H1 (cell line): ENCODE data around the gene HRNR. TPM values are rescaled to one million over a fixed set of nuclear protein-coding genes. Genes with fewer than 3 reads are reported as not detected.

ENCODE experiments used
- CTCF ChIA-PET: fragments of 300-600 bp; sonication (Branson Sonifier 250); formaldehyde crosslinking; loops from one replicate; lab custom pipeline; 2021; ENCODE audit not compliant: partially characterized antibody; lab: Charles Lee
- POLR2A ChIA-PET: fragments of 300-600 bp; sonication (Branson Sonifier 250); formaldehyde crosslinking; loops from one replicate; lab custom pipeline; 2021; ENCODE audit warnings: inconsistent platforms; ENCODE audit not compliant: partially characterized antibody; lab: Charles Lee
- DNase-seq, 2 experiments: peaks; one replicate each; pipeline versions ENCODE4 v3.0.0 to v3.0.0-alpha.2; 2010 to 2022; ENCODE audit warnings: low spot score in 2 of 2, low read depth in 1 of 2, mixed read lengths in 1 of 2
- FAIRE-seq: peaks from 2 replicates; lab custom pipeline; 2011; peaks lifted over from hg19 to GRCh38; lab: Jason Lieb, UNC
- H2AFZ ChIP-seq: 2 replicates; pipeline ENCODE4 v1.8.1; 2012; ENCODE audit warnings: low read length, inconsistent platforms
- H2AK5ac ChIP-seq: 2 replicates; pipeline ENCODE4 v1.6.1; 2013; ENCODE audit warnings: low read depth, low read length
- H2BK120ac ChIP-seq: replicated peaks from 2 replicates; pipeline ENCODE3; 2013; ENCODE audit warnings: low read depth, low read length, inconsistent platforms
- H2BK12ac ChIP-seq: 2 replicates; pipeline ENCODE4 v1.6.1; 2013; ENCODE audit warnings: low read depth, low read length
- H2BK15ac ChIP-seq: 2 replicates; pipeline ENCODE4 v1.6.1; 2013; ENCODE audit warnings: low read length
- H2BK20ac ChIP-seq: 2 replicates; pipeline ENCODE4 v1.6.1; 2013; ENCODE audit warnings: low read length
- H2BK5ac ChIP-seq: 2 replicates; pipeline ENCODE4 v1.6.1; 2013; ENCODE audit warnings: low read depth, low read length
- H3K14ac ChIP-seq: 2 replicates; pipeline ENCODE4 v1.6.1; 2013; ENCODE audit warnings: inconsistent platforms; ENCODE audit not compliant: insufficient read length
- H3K18ac ChIP-seq: 2 replicates; pipeline ENCODE4 v1.6.1; 2013; ENCODE audit warnings: low read length; ENCODE audit errors: extremely low read depth
- H3K23ac ChIP-seq: 2 replicates; pipeline ENCODE4 v1.6.1; 2013; ENCODE audit warnings: inconsistent platforms; ENCODE audit not compliant: insufficient read length
- H3K23me2 ChIP-seq: 2 replicates; pipeline ENCODE4 v1.6.1; 2013; ENCODE audit warnings: low read depth, low read length
- H3K27ac ChIP-seq: 2 replicates; pipeline ENCODE4 v1.6.1; 2011; ENCODE audit warnings: low read depth, low read length, inconsistent platforms
- H3K27me3 ChIP-seq, 4 experiments: replicated peaks in 1 of 4; 1 replicate in 1 of 4; 2 replicates in 3 of 4; pipeline versions ENCODE4 v1.6.1 to v1.8.1; 2011 to 2013; ENCODE audit warnings: low read length in 3 of 4, mild to moderate bottlenecking in 3 of 4, inconsistent platforms in 2 of 4, mixed read lengths in 2 of 4, moderate library complexity in 1 of 4; ENCODE audit not compliant: control insufficient read depth in 3 of 4, insufficient read depth in 3 of 4; ENCODE audit errors: extremely low read depth in 1 of 4
- H3K36me3 ChIP-seq, 4 experiments: 2 replicates each; pipeline versions ENCODE4 v1.6.1 to v1.8.1; 2011 to 2013; ENCODE audit warnings: mild to moderate bottlenecking in 4 of 4, low read length in 3 of 4, moderate library complexity in 2 of 4, control low read depth in 1 of 4, inconsistent platforms in 1 of 4; ENCODE audit not compliant: insufficient read depth in 4 of 4, control insufficient read depth in 2 of 4
- H3K4ac ChIP-seq: replicated peaks from 2 replicates; pipeline ENCODE3; 2013; ENCODE audit warnings: low read length, low read depth, mixed read lengths, inconsistent platforms; ENCODE audit not compliant: insufficient read length
- H3K4me1 ChIP-seq, 4 experiments: replicated peaks in 1 of 4; 1 replicate in 1 of 4; 2 replicates in 3 of 4; pipeline versions ENCODE4 v1.6.1 to v1.8.1; 2011 to 2013; ENCODE audit warnings: low read length in 3 of 4, inconsistent platforms in 2 of 4, mixed read lengths in 1 of 4; ENCODE audit not compliant: insufficient read depth in 4 of 4, control insufficient read depth in 3 of 4
- H3K4me2 ChIP-seq, 2 experiments: 2 replicates each; pipeline versions ENCODE4 v1.6.1 to v1.8.1; 2011 to 2013; ENCODE audit warnings: low read depth in 2 of 2, low read length in 2 of 2, control low read depth in 1 of 2, inconsistent platforms in 1 of 2, mild to moderate bottlenecking in 1 of 2; ENCODE audit not compliant: insufficient read depth in 1 of 2
- H3K4me3 ChIP-seq, 4 experiments: fragments of 200-600, 300-600 bp in 1 of 4; sonication (generic), shearing (Covaris generic), sonication (Bioruptor Twin) in 1 of 4; 2 replicates each; pipeline versions ENCODE4 v1.5.1 to v1.8.1; 2011 to 2016; ENCODE audit warnings: low read length in 4 of 4, low read depth in 3 of 4, control low read depth in 2 of 4, inconsistent platforms in 2 of 4, mild to moderate bottlenecking in 2 of 4, mixed read lengths in 1 of 4, moderate library complexity in 1 of 4; ENCODE audit not compliant: insufficient read depth in 2 of 4; ENCODE audit errors: extremely low read depth in 1 of 4
- H3K56ac ChIP-seq: replicated peaks from 2 replicates; pipeline ENCODE3; 2013; ENCODE audit warnings: low read depth, mild to moderate bottlenecking, mixed read lengths, low read length, inconsistent platforms; ENCODE audit not compliant: insufficient read length
- H3K79me1 ChIP-seq: 2 replicates; pipeline ENCODE4 v1.6.1; 2013; ENCODE audit warnings: low read depth, low read length, control low read depth
- H3K79me2 ChIP-seq, 2 experiments: 2 replicates each; pipeline versions ENCODE4 v1.6.1 to v1.8.1; 2012 to 2013; ENCODE audit warnings: low read length in 2 of 2, mild to moderate bottlenecking in 2 of 2, inconsistent platforms in 1 of 2; ENCODE audit not compliant: insufficient read depth in 2 of 2, control insufficient read depth in 1 of 2
- H3K9ac ChIP-seq, 4 experiments: replicated peaks in 1 of 4; 1 replicate in 1 of 4; 2 replicates in 3 of 4; pipeline versions ENCODE4 v1.6.1 to v1.8.1; 2011 to 2013; ENCODE audit warnings: low read depth in 3 of 4, low read length in 3 of 4, control low read depth in 2 of 4, mild to moderate bottlenecking in 2 of 4, moderate library complexity in 2 of 4, inconsistent platforms in 1 of 4; ENCODE audit errors: extremely low read depth in 1 of 4
- H3K9me3 ChIP-seq, 2 experiments: 2 replicates each; pipeline versions ENCODE4 v1.6.1 to v1.8.1; 2012 to 2013; ENCODE audit warnings: mild to moderate bottlenecking in 2 of 2, moderate library complexity in 2 of 2, control low read depth in 1 of 2, inconsistent platforms in 1 of 2, low read depth in 1 of 2, low read length in 1 of 2, mixed read lengths in 1 of 2; ENCODE audit not compliant: insufficient read depth in 2 of 2
- H4K20me1 ChIP-seq, 2 experiments: replicated peaks in 1 of 2; 2 replicates each; pipeline versions ENCODE3 to v1.8.1; 2011 to 2013; ENCODE audit warnings: inconsistent platforms in 2 of 2, low read length in 2 of 2, mild to moderate bottlenecking in 1 of 2; ENCODE audit not compliant: insufficient read depth in 2 of 2, control insufficient read depth in 1 of 2
- H4K5ac ChIP-seq: 2 replicates; pipeline ENCODE4 v1.6.1; 2013; ENCODE audit warnings: low read length, low read depth, mixed read lengths, inconsistent platforms; ENCODE audit not compliant: insufficient read length
- H4K8ac ChIP-seq: 2 replicates; pipeline ENCODE4 v1.8.0; 2013; ENCODE audit warnings: mild to moderate bottlenecking, moderate library complexity, low read length, inconsistent platforms; ENCODE audit not compliant: insufficient read depth; ENCODE audit errors: extremely low read depth
- H4K91ac ChIP-seq: replicated peaks from 2 replicates; pipeline ENCODE3; 2013; ENCODE audit warnings: low read length, mixed read lengths, inconsistent platforms; ENCODE audit not compliant: insufficient read length
- BACH1 ChIP-seq: IDR thresholded peaks from 2 replicates; pipeline ENCODE4 v1.6.1; 2012; ENCODE audit warnings: low read length, improper control_type of control experiment
- CEBPB ChIP-seq: IDR thresholded peaks from 2 replicates; pipeline ENCODE4 v1.6.1; 2012; ENCODE audit warnings: low read depth, low read length
- EP300 ChIP-seq, 2 experiments: IDR thresholded peaks; 1 replicate in 1 of 2; 2 replicates in 1 of 2; pipeline ENCODE4 v1.6.1; 2011 to 2012; ENCODE audit warnings: low read depth in 2 of 2, low read length in 2 of 2, mild to moderate bottlenecking in 2 of 2, borderline replicate concordance in 1 of 2, inconsistent platforms in 1 of 2, moderate library complexity in 1 of 2
- PHF8 ChIP-seq: fragments of 200-600 bp; sonication (generic); conservative IDR thresholded peaks from 2 replicates; pipeline ENCODE4 v1.7.1; 2012; ENCODE audit warnings: low read depth, mild to moderate bottlenecking, inconsistent platforms, low read length, moderate library complexity
- SIN3A ChIP-seq, 2 experiments: IDR thresholded peaks in 1 of 2; conservative IDR thresholded peaks in 1 of 2; 2 replicates each; pipeline ENCODE4 v1.6.1; 2011 to 2012; ENCODE audit warnings: low read length in 2 of 2, improper control_type of control experiment in 1 of 2, low read depth in 1 of 2, mild to moderate bottlenecking in 1 of 2
- SIX5 ChIP-seq: IDR thresholded peaks from 2 replicates; pipeline ENCODE4 v1.6.1; 2011; ENCODE audit warnings: mild to moderate bottlenecking, low read depth, low read length
- TEAD4 ChIP-seq: IDR thresholded peaks from 2 replicates; pipeline ENCODE4 v1.6.1; 2012; ENCODE audit warnings: low read depth, low read length, inconsistent platforms, mixed read lengths
- WGBS, 2 experiments: shearing (Covaris generic) in 1 of 2; methylation state at CpG; one replicate each; pipeline versions ENCODE4 v1.1.6 to v1.1.7; 2013 to 2015; ENCODE audit warnings: low lambda C conversion rate in 2 of 2, mixed read lengths in 2 of 2, inconsistent platforms in 1 of 2, low coverage in 1 of 2, missing lambda C conversion rate in 1 of 2; ENCODE audit not compliant: insufficient replicate concordance in 2 of 2, insufficient coverage in 1 of 2, insufficient read length in 1 of 2; ENCODE audit errors: extremely low coverage in 1 of 2, missing lambda C conversion rate in 1 of 2; 5-methylcytosine and 5-hydroxymethylcytosine counted together
- polyA plus RNA-seq, 7 experiments: library from polyadenylated mRNA; depleted of rRNA in 3 of 7; stranded (reverse) in 5 of 7; unstranded in 2 of 7; fragments of >200 nt in 5 of 7; fragments of 200-250 nt in 2 of 7; gene quantifications; 1 replicate in 5 of 7; 2 replicates in 1 of 7; 4 replicates in 1 of 7; pipeline versions ENCODE4 v1.2.1 to v1.2.3, GENCODE V29; 2011 to 2013; ENCODE audit warnings: missing spikeins in 2 of 7, mixed read lengths in 2 of 7
- total RNA-seq: library from RNA; stranded (reverse); fragmentation: NEBNext Ultra II Directional; extraction: Animal tissue kit (Norgen Biotek cat#: 25700); gene quantifications from 2 replicates; pipeline ENCODE4 v1.2.1, GENCODE V29; 2021
- TF ChIP-seq, protein P1 (sequence below): IDR thresholded peaks from 2 replicates; pipeline ENCODE4 v1.6.1; 2012; ENCODE audit warnings: inconsistent platforms

Gene HRNR
- total and polyA plus RNA-seq, 2 of the 8 experiments (the other 6 are each of a cell fraction or from before 2014, with no cell fraction given) = not detected

DNA sequence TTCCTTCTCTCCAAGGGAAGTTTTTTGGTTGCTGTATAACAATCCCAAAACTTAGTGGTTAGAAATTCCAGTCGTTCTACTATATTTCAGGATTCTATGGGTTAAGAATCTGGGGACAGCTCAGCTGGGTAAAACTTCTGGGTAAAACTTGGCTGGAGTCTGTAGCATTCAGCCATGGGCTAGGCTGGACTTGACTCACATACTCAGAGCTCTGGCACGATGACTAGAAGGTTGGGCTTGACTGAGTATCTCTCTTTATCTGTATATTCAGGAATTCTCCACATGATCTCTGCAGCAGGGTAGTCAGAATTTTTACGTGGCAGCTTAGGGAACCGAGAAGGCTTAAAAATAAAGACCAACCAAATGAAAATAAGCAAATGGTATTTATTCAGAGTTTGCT lies 28.2 kb upstream of the HRNR start:
- Histone ChIP-seq H3K36me3 (no peaks in the 10 kb centered on the region; a peak in 1 of 8 replicates), H2BK12ac (no peak overlapping the region), H2BK5ac (no peak overlapping the region), H4K91ac (no peak overlapping the region), H3K23ac (no peak overlapping the region), H4K5ac (no peak overlapping the region), H3K9ac (no peak overlapping the region), H2BK20ac (no peak overlapping the region), H3K56ac (no peak overlapping the region), H3K4me3 (no peak overlapping the region), H2AK5ac (no peak overlapping the region), H4K20me1 (no peaks in the 10 kb centered on the region), H3K27ac (no peak overlapping the region), H3K23me2 (no peaks in the 10 kb centered on the region), H3K4ac (no peak overlapping the region), H4K8ac (no peak overlapping the region), H3K79me1 (no peaks in the 10 kb centered on the region), H3K18ac (no peak overlapping the region), H2BK15ac (no peak overlapping the region), H3K4me2 (no peak overlapping the region), H2AFZ (no peak overlapping the region), H2BK120ac (no peak overlapping the region), H3K4me1 (no peaks in the 10 kb centered on the region), H3K27me3 (no peaks in the 10 kb centered on the region), H3K79me2 (no peaks in the 10 kb centered on the region), H3K14ac (no peak overlapping the region), H3K9me3 (peaks cover 56 to 65% of the 10 kb centered on the region in 2 experiments)
- TF ChIP-seq CEBPB = no peak
- no peak for TF ChIP-seq EP300 (IDR thresholded peaks at IDR 0.05; ENCODE audit: borderline replicate concordance in 1 of 2, low read depth in 2 of 2, low read length in 2 of 2)
- TF ChIP-seq, protein P1, sequence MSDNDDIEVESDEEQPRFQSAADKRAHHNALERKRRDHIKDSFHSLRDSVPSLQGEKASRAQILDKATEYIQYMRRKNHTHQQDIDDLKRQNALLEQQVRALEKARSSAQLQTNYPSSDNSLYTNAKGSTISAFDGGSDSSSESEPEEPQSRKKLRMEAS = no peak
- no peak for TF ChIP-seq TEAD4
- no peak for TF ChIP-seq SIN3A (conservative IDR thresholded peaks at IDR 0.05 in 1 of 2, IDR thresholded peaks at IDR 0.05 in 1 of 2; ENCODE audit: low read depth in 1 of 2, low read length in 2 of 2)
- TF ChIP-seq SIX5 = no peak
- no peak for TF ChIP-seq BACH1
- no peak for TF ChIP-seq PHF8
- ChIA-PET CTCF (interaction anchor here (0.6 kb wide), 1 partner anchor 188 kb away, joined by 3 read pairs; no protein-coding TSS in a partner anchor), POLR2A (no interaction called here)
- DNase-seq (no peak), FAIRE-seq (no peak)
- WGBS, 2 experiments = 53% methylated on average over 4 of the region's 4 CpGs; no CpG with 5 or more reads in 1 of the 2 experiments
